Esophagus muscularis mucosa (tissue), 4 donors: ENCODE results near the gene CDHR3. TPM values are rescaled to one million over a fixed set of nuclear protein-coding genes. Genes with fewer than 3 reads are reported as not detected.

Experiments used
- DNase-seq: peaks from one replicate; pipeline ENCODE4 v3.0.0-alpha.2; 2017; ENCODE audit errors: extremely low spot score
- H3K27ac ChIP-seq, 4 donors: fragments of 200-600 bp; sonication (generic); replicated peaks in 1 of 4; 1 replicate in 3 of 4; 2 replicates in 1 of 4; pipeline ENCODE4 v1.5.1; 2016 to 2019; ENCODE audit warnings: mild to moderate bottlenecking in 1 of 4
- H3K27me3 ChIP-seq, 4 donors: fragments of 200-600 bp; sonication (generic); one replicate each; pipeline versions ENCODE4 v1.5.1 to v1.6.0; 2016 to 2019
- H3K36me3 ChIP-seq, 4 donors: fragments of 200-600 bp; sonication (generic); one replicate each; pipeline ENCODE4 v1.5.1; 2016 to 2019
- H3K4me1 ChIP-seq, 4 donors: fragments of 200-600 bp; sonication (generic); one replicate each; pipeline ENCODE4 v1.5.1; 2016 to 2019
- H3K4me3 ChIP-seq, 4 donors: fragments of 200-600 bp; sonication (generic); 1 replicate in 2 of 4; 2 replicates in 2 of 4; pipeline ENCODE4 v1.5.1; 2016 to 2019; ENCODE audit warnings: mild to moderate bottlenecking in 4 of 4, moderate library complexity in 1 of 4
- H3K9me3 ChIP-seq, 4 donors: fragments of 200-600 bp; sonication (generic); 1 replicate in 3 of 4; 2 replicates in 1 of 4; pipeline ENCODE4 v1.5.1; 2016 to 2019
- CTCF ChIP-seq, 3 experiments: fragments of 200-600 bp in 2 of 3; fragments of 450-650 bp in 1 of 3; sonication (generic) in 2 of 3; IDR thresholded peaks; one replicate each; pipeline ENCODE4 v1.5.1; 2017 to 2019; ENCODE audit warnings: antibody characterized with exemption in 3 of 3, mild to moderate bottlenecking in 2 of 3, moderate library complexity in 1 of 3
- EP300 ChIP-seq: sonication (generic); formaldehyde crosslinking; IDR thresholded peaks from one replicate; pipeline ENCODE4 v1.6.1; 2017; ENCODE audit warnings: antibody characterized with exemption
- POLR2A ChIP-seq: fragments of 450-650 bp; IDR thresholded peaks from one replicate; pipeline ENCODE4 v1.6.1; 2017; ENCODE audit warnings: antibody characterized with exemption, moderate library complexity, mild to moderate bottlenecking, low read depth
- POLR2AphosphoS5 ChIP-seq, 2 donors: sonication (generic); formaldehyde crosslinking; IDR thresholded peaks; one replicate each; pipeline ENCODE4 v1.6.1; 2017; ENCODE audit warnings: antibody characterized with exemption in 2 of 2
- WGBS: methylation state at CpG from one replicate; pipeline ENCODE4 v1.1.5; 2018; 5-methylcytosine and 5-hydroxymethylcytosine counted together
- intact Hi-C: fragments of 100-400 bp; cut with DNase I; formaldehyde crosslinking; loops from one replicate; pipeline ENCODE4 v1.15.1; 2023
- total RNA-seq, 4 donors: library from RNA; depleted of rRNA; stranded (reverse); fragments of >200 nt; gene quantifications; one replicate each; pipeline versions ENCODE4 v1.1.0 to v1.2.1, GENCODE V29; 2016

The CDHR3 gene
- total RNA-seq, 4 donors from 2014 or later: 7.8 to 41.1 (median 21.2) TPM

- Histone ChIP-seq H3K4me3 (peak overlapping the region; percentile 27 to 51 (median 40)), H3K9me3 (no peaks in the 10 kb centered on the region), H3K27me3 (no peaks in the 10 kb centered on the region), H3K36me3 (no peaks in the 10 kb centered on the region), H3K4me1 (peaks cover 37 to 64% (median 60%) of the 10 kb centered on the region in 4 donors), H3K27ac (peak overlapping the region; percentile 82 to 89 (median 86))
- 33% methylated on average over 9 of the region's 14 CpGs for WGBS
- DNase-seq: peak; percentile 94
- TF ChIP-seq POLR2A (no peak), CTCF (IDR thresholded peaks at IDR 0.05) (peak in 1 of 3 experiments; percentile 12), POLR2AphosphoS5 (IDR thresholded peaks at IDR 0.05) (peak; percentile 65 to 76)
- intact Hi-C loops: no loop called here
Measured at GRCh38 chr7:106064771-106065574, 101.9 kb downstream of the CDHR3 start.

- Histone ChIP-seq H3K27ac (peak overlapping the region; percentile 82 to 89 (median 86)), H3K36me3 (no peaks in the 10 kb centered on the region), H3K9me3 (no peaks in the 10 kb centered on the region), H3K4me3 (peak overlapping the region; percentile 27 to 51 (median 40)), H3K4me1 (peaks cover 46 to 71% (median 67%) of the 10 kb centered on the region in 4 donors), H3K27me3 (no peaks in the 10 kb centered on the region)
- peak in 1 of 2 donors; percentile 13 for TF ChIP-seq POLR2AphosphoS5 (IDR thresholded peaks at IDR 0.05)
- TF ChIP-seq POLR2A: peak; percentile 1
- no peak for TF ChIP-seq EP300
- WGBS: 43% methylated on average over 26 of the region's 26 CpGs
- peak; percentile 55 for DNase-seq
- intact Hi-C loops: loop anchor here (2.0 kb wide), 1 partner anchor 47 kb away; the partner anchor contains the start of gene SYPL1
Measured at GRCh38 chr7:106065575-106066500, 102.8 kb downstream of the CDHR3 start.

- intact Hi-C loops: loop anchor here (2.0 kb wide), 1 partner anchor 45 kb away; the partner anchor contains the start of gene SYPL1
- H3K27me3 ChIP-seq: no peaks in the 10 kb centered on the region
- H3K4me1 ChIP-seq: peaks cover 64 to 90% (median 85%) of the 10 kb centered on the region in 4 donors
- H3K27ac ChIP-seq: peak overlapping the region; percentile 74 to 89 (median 86)
- TF ChIP-seq POLR2A: no peak
- TF ChIP-seq EP300: no peak
- no peak for TF ChIP-seq CTCF (IDR thresholded peaks at IDR 0.05)
- no peak for TF ChIP-seq POLR2AphosphoS5 (IDR thresholded peaks at IDR 0.05)
- no peak overlapping the region for H3K4me3 ChIP-seq
- no peak for DNase-seq
- WGBS: 80% methylated on average over 3 of the region's 3 CpGs
- no peaks in the 10 kb centered on the region for H3K9me3 ChIP-seq
- no peaks in the 10 kb centered on the region for H3K36me3 ChIP-seq
Measured at GRCh38 chr7:106067678-106068077, 104.6 kb downstream of the CDHR3 start.

- intact Hi-C loops: no loop called here
- 59% methylated on average over 4 of the region's 4 CpGs for WGBS
- H3K9me3 ChIP-seq: no peaks in the 10 kb centered on the region
- no peaks in the 10 kb centered on the region for H3K36me3 ChIP-seq
- DNase-seq: peak; percentile 89
- H3K4me1 ChIP-seq: peaks cover 68 to 97% (median 88%) of the 10 kb centered on the region in 4 donors
- TF ChIP-seq POLR2AphosphoS5 (IDR thresholded peaks at IDR 0.05): peak in 1 of 2 donors; percentile 68
- TF ChIP-seq EP300: no peak
- no peaks in the 10 kb centered on the region for H3K27me3 ChIP-seq
- H3K4me3 ChIP-seq: no peak overlapping the region
- peak overlapping the region; percentile 74 to 86 (median 86) for H3K27ac ChIP-seq
Measured at GRCh38 chr7:106068538-106068961, 105.5 kb downstream of the CDHR3 start.

GRCh38 chr7:106068986-106069385 is 105.9 kb downstream of the CDHR3 start:
- TF ChIP-seq POLR2AphosphoS5 (IDR thresholded peaks at IDR 0.05): no peak
- TF ChIP-seq POLR2A: no peak
- no peak for TF ChIP-seq CTCF (IDR thresholded peaks at IDR 0.05)
- no peak for TF ChIP-seq EP300
- intact Hi-C loops: no loop called here
- Histone ChIP-seq H3K9me3 (no peaks in the 10 kb centered on the region), H3K36me3 (no peaks in the 10 kb centered on the region), H3K27ac (peak overlapping the region; percentile 74 to 86 (median 86)), H3K27me3 (no peaks in the 10 kb centered on the region), H3K4me1 (peaks cover 64 to 97% (median 88%) of the 10 kb centered on the region in 4 donors), H3K4me3 (no peak overlapping the region)
- WGBS: 54% methylated on average over 3 of the region's 3 CpGs
- DNase-seq: peak; percentile 89
